Muscle of leg (tissue), 11 donors: ENCODE results near the gene CA12. TPM values are rescaled to one million over a fixed set of nuclear protein-coding genes. Genes with fewer than 3 reads are reported as not detected.
A peak's percentile ranks its signal among the peaks of the same experiment; 100 is the strongest.
"Not testable (repeated sequence)": the region's sequence is repeated elsewhere in the genome, so short reads cannot be mapped to it uniquely, and the experiment has no call there.

Source experiments
- DNase-seq: peaks from one replicate; pipeline ENCODE4 v3.0.0; 2013
- H3K27ac ChIP-seq: one replicate; pipeline ENCODE4 v1.5.1; 2013; ENCODE audit warnings: mild to moderate bottlenecking, low read length, control low read depth
- H3K27me3 ChIP-seq: one replicate; pipeline ENCODE4 v1.6.1; 2013; ENCODE audit warnings: low read length; ENCODE audit not compliant: control insufficient read depth, insufficient read depth
- H3K36me3 ChIP-seq: one replicate; pipeline ENCODE4 v1.6.1; 2013; ENCODE audit warnings: low read length; ENCODE audit not compliant: control insufficient read depth, insufficient read depth
- H3K4me1 ChIP-seq: one replicate; pipeline ENCODE4 v1.6.1; 2013; ENCODE audit warnings: low read length; ENCODE audit not compliant: control insufficient read depth, insufficient read depth
- H3K4me3 ChIP-seq: one replicate; pipeline ENCODE4 v1.5.1; 2013; ENCODE audit warnings: low read length, control low read depth
- H3K9me3 ChIP-seq: replicated peaks from 2 replicates; pipeline ENCODE4 v1.6.1; 2013; ENCODE audit warnings: low read depth, low read length; ENCODE audit not compliant: control insufficient read depth
- WGBS: methylation state at CpG from one replicate; pipeline ENCODE4 v1.1.5; 2013; ENCODE audit warnings: missing lambda C conversion rate; ENCODE audit not compliant: insufficient coverage; 5-methylcytosine and 5-hydroxymethylcytosine counted together
- polyA plus RNA-seq, 8 donors: library from polyadenylated mRNA; unstranded; fragments of 120-200 nt; gene quantifications; one replicate each; pipeline versions ENCODE4 v1.2.1 to v1.2.3, GENCODE V29; 2013; ENCODE audit warnings: inconsistent platforms in 1 of 8, low replicate concordance in 1 of 8; ENCODE audit not compliant: insufficient read length in 8 of 8, insufficient read depth in 1 of 8
- total RNA-seq: library from RNA; stranded (reverse); fragments of 120-200 nt; gene quantifications from one replicate; pipeline ENCODE4 v1.2.4, GENCODE V29; 2013

CA12 gene
- total and polyA plus RNA-seq, 9 donors, result 0.46 to 2.9 (median 1.4) TPM

GRCh38 chr15:63327648-63328421 is 53.8 kb downstream of the CA12 start:
- Histone ChIP-seq H3K9me3 (no peaks in the 10 kb centered on the region), H3K4me1 (peaks cover 14% of the 10 kb centered on the region), H3K27ac (no peak overlapping the region), H3K36me3 (no peaks in the 10 kb centered on the region), H3K4me3 (no peak overlapping the region), H3K27me3 (no peaks in the 10 kb centered on the region)
- 48% methylated on average over 7 of the region's 12 CpGs for WGBS
- DNase-seq, result no peak

- 92% methylated on average over 2 of the region's 7 CpGs for WGBS
- Histone ChIP-seq H3K4me1 (peaks cover 4% of the 10 kb centered on the region), H3K27ac (no peak overlapping the region), H3K27me3 (no peaks in the 10 kb centered on the region), H3K4me3 (no peak overlapping the region), H3K9me3 (no peaks in the 10 kb centered on the region), H3K36me3 (no peaks in the 10 kb centered on the region)
- no peak for DNase-seq
These were observed 56.9 kb downstream of the CA12 start for GRCh38 chr15:63324770-63325169.

- no peaks in the 10 kb centered on the region for H3K36me3 ChIP-seq
- peak; percentile 38 for DNase-seq
- no peak overlapping the region for H3K4me3 ChIP-seq
- 74% methylated on average over 8 of the region's 9 CpGs for WGBS
- no peaks in the 10 kb centered on the region for H3K9me3 ChIP-seq
- no peaks in the 10 kb centered on the region for H3K27me3 ChIP-seq
- no peak overlapping the region for H3K27ac ChIP-seq
- peaks cover 4% of the 10 kb centered on the region for H3K4me1 ChIP-seq
These were observed 57.7 kb downstream of the CA12 start for GRCh38 chr15:63323798-63324563.

- no peaks in the 10 kb centered on the region for H3K9me3 ChIP-seq
- peaks cover 4% of the 10 kb centered on the region for H3K4me1 ChIP-seq
- peak; percentile 39 for DNase-seq
- no peak overlapping the region for H3K4me3 ChIP-seq
- H3K27ac ChIP-seq, result no peak overlapping the region
- no peaks in the 10 kb centered on the region for H3K27me3 ChIP-seq
- 9% methylated on average over 4 of the region's 4 CpGs for WGBS
- no peaks in the 10 kb centered on the region for H3K36me3 ChIP-seq
These were observed 59.1 kb downstream of the CA12 start for GRCh38 chr15:63322541-63322940.

GRCh38 chr15:63321462-63321861 is 60.2 kb downstream of the CA12 start:
- H3K4me3 ChIP-seq, result no peak overlapping the region
- DNase-seq, result no peak
- no peaks in the 10 kb centered on the region for H3K36me3 ChIP-seq
- H3K27ac ChIP-seq, result no peak overlapping the region
- no peaks in the 10 kb centered on the region for H3K9me3 ChIP-seq
- H3K27me3 ChIP-seq, result no peaks in the 10 kb centered on the region
- WGBS, result 91% methylated on average over 24 of the region's 29 CpGs
- peaks cover 4% of the 10 kb centered on the region for H3K4me1 ChIP-seq

GRCh38 chr15:63320981-63321380 is 60.7 kb downstream of the CA12 start:
- not testable (repeated sequence) for H3K36me3 ChIP-seq, H3K9me3 ChIP-seq, H3K27me3 ChIP-seq, H3K4me1 ChIP-seq, H3K27ac ChIP-seq, DNase-seq, H3K4me3 ChIP-seq
- WGBS, result no CpG with 5 or more reads among the region's 11 CpGs

GRCh38 chr15:63320446-63320845 is 61.2 kb downstream of the CA12 start:
- H3K9me3 ChIP-seq, H3K36me3 ChIP-seq, H3K27ac ChIP-seq, H3K4me1 ChIP-seq, DNase-seq, H3K4me3 ChIP-seq, H3K27me3 ChIP-seq: not testable (repeated sequence)
- WGBS, result 94% methylated on average over 3 of the region's 10 CpGs

- Histone ChIP-seq H3K4me1 (peaks cover 4% of the 10 kb centered on the region), H3K4me3 (no peak overlapping the region), H3K9me3 (no peaks in the 10 kb centered on the region), H3K27me3 (no peaks in the 10 kb centered on the region), H3K36me3 (no peaks in the 10 kb centered on the region), H3K27ac (no peak overlapping the region)
- no peak for DNase-seq
- no CpG with 5 or more reads among the region's 3 CpGs for WGBS
These were observed 62.6 kb downstream of the CA12 start for GRCh38 chr15:63319065-63319464.

GRCh38 chr15:63318344-63318743 is 63.3 kb downstream of the CA12 start:
- no peak for DNase-seq
- 100% methylated on average over 1 of the region's 4 CpGs for WGBS
- Histone ChIP-seq H3K4me1 (no peaks in the 10 kb centered on the region), H3K36me3 (no peaks in the 10 kb centered on the region), H3K4me3 (no peak overlapping the region), H3K27me3 (no peaks in the 10 kb centered on the region), H3K27ac (no peak overlapping the region), H3K9me3 (no peaks in the 10 kb centered on the region)

- Histone ChIP-seq H3K4me3 (no peak overlapping the region), H3K36me3 (no peaks in the 10 kb centered on the region), H3K27me3 (no peaks in the 10 kb centered on the region), H3K4me1 (no peaks in the 10 kb centered on the region), H3K27ac (no peak overlapping the region), H3K9me3 (no peaks in the 10 kb centered on the region)
- no CpG with 5 or more reads among the region's 2 CpGs for WGBS
- DNase-seq, result no peak
These were observed 67.2 kb downstream of the CA12 start for GRCh38 chr15:63314409-63314808.
